ENCODE measurements around the gene AIFM1.
"Not testable (repeated sequence)": the region's sequence is repeated elsewhere in the genome, so short reads cannot be mapped to it uniquely, and the experiment has no call there.

The AIFM1 gene

GRCh38 chrX:130117166-130117565 is 48.5 kb downstream of the AIFM1 start:
- DNase-seq, result no peak

GRCh38 chrX:130115119-130115885 is 50.3 kb downstream of the AIFM1 start:
- not testable (repeated sequence) for DNase-seq

GRCh38 chrX:130114141-130114588 is 51.5 kb downstream of the AIFM1 start:
- no peak for DNase-seq

GRCh38 chrX:130111220-130112154 is 54.2 kb downstream of the AIFM1 start:
- DNase-seq, result no peak

GRCh38 chrX:130110379-130111219 is 55.0 kb downstream of the AIFM1 start, which contains the start of gene ELF4:
ELF4 (minus strand) TSS chrX:130110497; CDS start chrX:130081330, 29,167 bp downstream.
- DNase-seq, result peak; percentile 68

GRCh38 chrX:130109429-130110378 is 55.9 kb downstream of the AIFM1 start:
- DNase-seq, result no peak

GRCh38 chrX:130108647-130109428 is 56.8 kb downstream of the AIFM1 start:
- DNase-seq, result peak; percentile 31

GRCh38 chrX:130106071-130106470 is 59.6 kb downstream of the AIFM1 start:
- no peak for DNase-seq

GRCh38 chrX:130105244-130105643 is 60.4 kb downstream of the AIFM1 start:
- DNase-seq, result no peak

GRCh38 chrX:130103605-130104004 is 62.0 kb downstream of the AIFM1 start:
- peak; percentile 17 for DNase-seq

- no peak for DNase-seq
Observed at GRCh38 chrX:130100180-130100579, 65.5 kb downstream of the AIFM1 start.

GRCh38 chrX:130098210-130098552 is 67.5 kb downstream of the AIFM1 start:
- no peak for DNase-seq

- peak; percentile 84 for DNase-seq
Observed at GRCh38 chrX:130097507-130098209, 68.0 kb downstream of the AIFM1 start.

GRCh38 chrX:130095249-130096030 is 70.2 kb downstream of the AIFM1 start:
- no peak for DNase-seq

GRCh38 chrX:130094696-130095095 is 70.9 kb downstream of the AIFM1 start:
- DNase-seq, result no peak

- no peak for DNase-seq
Observed at GRCh38 chrX:130093271-130093670, 72.4 kb downstream of the AIFM1 start.

- no peak for DNase-seq
Observed at GRCh38 chrX:130091980-130092522, 73.6 kb downstream of the AIFM1 start.

- DNase-seq, result no peak
Observed at GRCh38 chrX:130090364-130090763, 75.3 kb downstream of the AIFM1 start.
